Upper lobe of left lung (tissue), 6 donors: ENCODE results near the gene FOXO3. TPM values are rescaled to one million over a fixed set of nuclear protein-coding genes. Genes with fewer than 3 reads are reported as not detected.
"Not testable (repeated sequence)": the region's sequence is repeated elsewhere in the genome, so short reads cannot be mapped to it uniquely, and the experiment has no call there.

Experiments
- ATAC-seq, 2 donors: fragments of 200-7000 bp; cut with Tn5 transposase; one replicate each; pipeline ENCODE4 v1.9.1; 2022; ENCODE audit warnings: mild to moderate bottlenecking in 2 of 2, moderate library complexity in 2 of 2; ENCODE audit not compliant: low FRiP score in 2 of 2
- DNase-seq, 2 donors: peaks; one replicate each; pipeline ENCODE4 v3.0.0-alpha.2; 2019 to 2020
- H3K27ac ChIP-seq, 4 donors: fragments of 200-600 bp; sonication (generic); one replicate each; pipeline ENCODE4 v1.5.1; 2016 to 2019
- H3K27me3 ChIP-seq, 4 donors: fragments of 200-600 bp; sonication (generic); one replicate each; pipeline ENCODE4 v1.5.1; 2017 to 2019
- H3K36me3 ChIP-seq, 4 donors: fragments of 200-600 bp; sonication (generic); one replicate each; pipeline ENCODE4 v1.5.1; 2016 to 2019
- H3K4me1 ChIP-seq, 4 donors: fragments of 200-600 bp; sonication (generic); one replicate each; pipeline ENCODE4 v1.5.1; 2018 to 2019
- H3K4me3 ChIP-seq, 4 donors: fragments of 200-600 bp; sonication (generic); one replicate each; pipeline ENCODE4 v1.5.1; 2017 to 2019; ENCODE audit warnings: mild to moderate bottlenecking in 2 of 4, moderate library complexity in 1 of 4
- H3K9me3 ChIP-seq, 4 donors: fragments of 200-600 bp; sonication (generic); one replicate each; pipeline ENCODE4 v1.5.1; 2018 to 2019
- EP300 ChIP-seq, 4 donors: sonication (generic); formaldehyde crosslinking; IDR thresholded peaks; one replicate each; pipeline ENCODE4 v1.5.1; 2017; ENCODE audit warnings: antibody characterized with exemption in 4 of 4, control low read depth in 2 of 4
- POLR2A ChIP-seq, 4 donors: fragments of 450-650 bp; IDR thresholded peaks; one replicate each; pipeline ENCODE4 v1.5.1; 2016 to 2017; ENCODE audit warnings: antibody characterized with exemption in 4 of 4, mild to moderate bottlenecking in 2 of 4
- POLR2AphosphoS5 ChIP-seq, 2 donors: sonication (generic); formaldehyde crosslinking; IDR thresholded peaks; one replicate each; pipeline ENCODE4 v1.5.1; 2017; ENCODE audit warnings: antibody characterized with exemption in 2 of 2
- WGBS, 2 donors: methylation state at CpG; one replicate each; pipeline ENCODE4 v1.1.5; 2017 to 2018; 5-methylcytosine and 5-hydroxymethylcytosine counted together
- total RNA-seq, 6 donors: library from RNA; depleted of rRNA in 4 of 6; stranded (reverse); fragments of >200 nt in 4 of 6; gene quantifications; one replicate each; pipeline versions ENCODE4 v1.1.0 to v1.2.1, GENCODE V29; 2016 to 2021
- TF ChIP-seq, protein P1 (sequence below), 6 experiments: fragments of 450-650 bp in 4 of 6; fragments of 200-600 bp in 2 of 6; sonication (generic) in 2 of 6; IDR thresholded peaks; one replicate each; pipeline ENCODE4 v1.5.1; 2016 to 2019; ENCODE audit warnings: antibody characterized with exemption in 6 of 6
- donor health status: DM: no; HTN: no; CAD: no; lungs with moderate emphysema.
- donor health status: DM: no; HTN: yes; CAD: no; lungs with severe emphysema.

The FOXO3 gene
- total RNA-seq, 6 donors from 2014 or later, result 52.6 to 101 (median 71.9) TPM

GRCh38 chr6:108662702-108663101 is 102.0 kb downstream of the FOXO3 start:
- DNase-seq, result no peak
- WGBS, 2 donors, result 91 to 94% methylated on average over 2 of the region's 2 CpGs
- no peaks in the 10 kb centered on the region for H3K27me3 ChIP-seq
- ATAC-seq, result no peak
- peak overlapping the region in 1 of 4 donors; percentile 27 for H3K27ac ChIP-seq
- no peaks in the 10 kb centered on the region for H3K9me3 ChIP-seq
- peaks cover 8 to 42% (median 27%) of the 10 kb centered on the region in 4 donors for H3K4me1 ChIP-seq
- no peak overlapping the region for H3K4me3 ChIP-seq
- TF ChIP-seq EP300 (IDR thresholded peaks at IDR 0.05), result no peak
- TF ChIP-seq, protein P1, sequence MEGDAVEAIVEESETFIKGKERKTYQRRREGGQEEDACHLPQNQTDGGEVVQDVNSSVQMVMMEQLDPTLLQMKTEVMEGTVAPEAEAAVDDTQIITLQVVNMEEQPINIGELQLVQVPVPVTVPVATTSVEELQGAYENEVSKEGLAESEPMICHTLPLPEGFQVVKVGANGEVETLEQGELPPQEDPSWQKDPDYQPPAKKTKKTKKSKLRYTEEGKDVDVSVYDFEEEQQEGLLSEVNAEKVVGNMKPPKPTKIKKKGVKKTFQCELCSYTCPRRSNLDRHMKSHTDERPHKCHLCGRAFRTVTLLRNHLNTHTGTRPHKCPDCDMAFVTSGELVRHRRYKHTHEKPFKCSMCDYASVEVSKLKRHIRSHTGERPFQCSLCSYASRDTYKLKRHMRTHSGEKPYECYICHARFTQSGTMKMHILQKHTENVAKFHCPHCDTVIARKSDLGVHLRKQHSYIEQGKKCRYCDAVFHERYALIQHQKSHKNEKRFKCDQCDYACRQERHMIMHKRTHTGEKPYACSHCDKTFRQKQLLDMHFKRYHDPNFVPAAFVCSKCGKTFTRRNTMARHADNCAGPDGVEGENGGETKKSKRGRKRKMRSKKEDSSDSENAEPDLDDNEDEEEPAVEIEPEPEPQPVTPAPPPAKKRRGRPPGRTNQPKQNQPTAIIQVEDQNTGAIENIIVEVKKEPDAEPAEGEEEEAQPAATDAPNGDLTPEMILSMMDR (IDR thresholded peaks at IDR 0.05), result no peak
- no peak for TF ChIP-seq POLR2A (IDR thresholded peaks at IDR 0.05)
- TF ChIP-seq POLR2AphosphoS5 (IDR thresholded peaks at IDR 0.05), result no peak
- peaks cover 3 to 29% (median 11%) of the 10 kb centered on the region in 4 donors for H3K36me3 ChIP-seq

- peaks cover 8 to 46% (median 31%) of the 10 kb centered on the region in 4 donors for H3K4me1 ChIP-seq
- not testable (repeated sequence) for H3K9me3 ChIP-seq, H3K27me3 ChIP-seq, H3K27ac ChIP-seq, H3K4me3 ChIP-seq
- ATAC-seq, result peak in 1 of 2 donors; percentile 11
- 98 to 100% methylated on average over 13 to 28 of the region's 30 CpGs for WGBS, 2 donors
- H3K36me3 ChIP-seq, result peaks cover 3 to 37% (median 15%) of the 10 kb centered on the region in 4 donors
- peak in 1 of 2 donors; percentile 67 for DNase-seq
- peak in 1 of 2 donors; percentile 9 for TF ChIP-seq POLR2AphosphoS5 (IDR thresholded peaks at IDR 0.05)
Measured at GRCh38 chr6:108663494-108664064, 102.9 kb downstream of the FOXO3 start.

GRCh38 chr6:108665495-108666196 is 104.9 kb downstream of the FOXO3 start:
- no peak for TF ChIP-seq POLR2A (IDR thresholded peaks at IDR 0.05)
- TF ChIP-seq EP300 (IDR thresholded peaks at IDR 0.05), result no peak
- TF ChIP-seq POLR2AphosphoS5 (IDR thresholded peaks at IDR 0.05), result no peak
- TF ChIP-seq, protein P1 (IDR thresholded peaks at IDR 0.05), result no peak
- peaks cover 3 to 39% (median 15%) of the 10 kb centered on the region in 4 donors for H3K36me3 ChIP-seq
- H3K27me3 ChIP-seq, result no peaks in the 10 kb centered on the region
- ATAC-seq, result no peak
- H3K4me1 ChIP-seq, result peaks cover 15 to 42% (median 31%) of the 10 kb centered on the region in 4 donors
- no peak overlapping the region for H3K27ac ChIP-seq
- H3K9me3 ChIP-seq, result no peaks in the 10 kb centered on the region
- WGBS, 2 donors, result 87 to 93% methylated on average over 3 of the region's 3 CpGs
- no peak overlapping the region for H3K4me3 ChIP-seq
- no peak for DNase-seq

- no peak for TF ChIP-seq POLR2A (IDR thresholded peaks at IDR 0.05)
- no peak overlapping the region for H3K4me3 ChIP-seq
- peaks cover 19 to 42% (median 30%) of the 10 kb centered on the region in 4 donors for H3K4me1 ChIP-seq
- ATAC-seq (no peak), DNase-seq (no peak)
- H3K27ac ChIP-seq, result no peak overlapping the region
- no peaks in the 10 kb centered on the region for H3K9me3 ChIP-seq
- WGBS, 2 donors, result 82 to 83% methylated on average over 4 of the region's 4 CpGs
- peaks cover 3 to 39% (median 15%) of the 10 kb centered on the region in 4 donors for H3K36me3 ChIP-seq
- H3K27me3 ChIP-seq, result no peaks in the 10 kb centered on the region
Measured at GRCh38 chr6:108666656-108667260, 106.0 kb downstream of the FOXO3 start.

DNA sequence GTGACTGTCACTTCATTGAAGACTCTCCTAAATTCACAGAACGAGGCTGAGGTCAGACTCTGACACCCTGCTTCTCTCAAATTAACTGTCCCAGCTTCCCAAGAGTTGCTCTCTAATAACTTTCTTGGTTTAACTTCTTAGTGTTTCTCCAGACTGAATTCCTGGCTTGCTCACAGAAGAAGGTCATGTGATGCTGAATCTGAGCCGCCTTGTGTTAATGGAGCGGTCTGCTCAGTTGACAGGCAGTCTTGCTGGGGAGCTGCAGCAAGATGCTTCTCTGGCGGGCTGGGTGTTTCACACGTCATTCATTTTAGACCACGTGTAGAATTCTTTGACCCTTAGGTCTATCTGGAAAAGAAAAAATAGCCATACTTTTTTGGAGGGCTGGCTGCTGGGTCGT is 107.3 kb downstream of the FOXO3 start:
- WGBS, 2 donors, result 50 to 69% methylated on average over 7 of the region's 7 CpGs
- no peaks in the 10 kb centered on the region for H3K27me3 ChIP-seq
- no peak for DNase-seq
- ATAC-seq, result no peak
- no peak overlapping the region for H3K4me3 ChIP-seq
- H3K36me3 ChIP-seq, result peaks cover 3 to 38% (median 16%) of the 10 kb centered on the region in 4 donors
- H3K9me3 ChIP-seq, result no peaks in the 10 kb centered on the region
- TF ChIP-seq EP300 (IDR thresholded peaks at IDR 0.05) (no peak), POLR2AphosphoS5 (IDR thresholded peaks at IDR 0.05) (no peak), POLR2A (IDR thresholded peaks at IDR 0.05) (no peak)
- TF ChIP-seq, protein P1 (IDR thresholded peaks at IDR 0.05), result no peak
- H3K27ac ChIP-seq, result no peak overlapping the region
- peaks cover 28 to 50% (median 36%) of the 10 kb centered on the region in 4 donors for H3K4me1 ChIP-seq
